ENCODE data around the gene ZBTB20.

GRCh38 chr3:114456742-114457141 lies 690.3 kb downstream of the ZBTB20 start:
- TF ChIP-seq POLR2AphosphoS5 (IDR thresholded peaks at IDR 0.05; ENCODE audit: low read depth, low read length) (no peak), TAF1 (IDR thresholded peaks at IDR 0.05; ENCODE audit: borderline replicate concordance, insufficient read depth, low read length) (no peak)
